Measurements from ENCODE around the gene KCNIP4.

KCNIP4 gene

GRCh38 chr4:21835712-21836111 is 112.9 kb downstream of the KCNIP4 start:
- DNase-seq = no peak

GRCh38 chr4:21830272-21830671 is 118.3 kb downstream of the KCNIP4 start:
- DNase-seq = no peak

- DNase-seq = no peak
These were observed 121.0 kb downstream of the KCNIP4 start for GRCh38 chr4:21827575-21827974.

DNA sequence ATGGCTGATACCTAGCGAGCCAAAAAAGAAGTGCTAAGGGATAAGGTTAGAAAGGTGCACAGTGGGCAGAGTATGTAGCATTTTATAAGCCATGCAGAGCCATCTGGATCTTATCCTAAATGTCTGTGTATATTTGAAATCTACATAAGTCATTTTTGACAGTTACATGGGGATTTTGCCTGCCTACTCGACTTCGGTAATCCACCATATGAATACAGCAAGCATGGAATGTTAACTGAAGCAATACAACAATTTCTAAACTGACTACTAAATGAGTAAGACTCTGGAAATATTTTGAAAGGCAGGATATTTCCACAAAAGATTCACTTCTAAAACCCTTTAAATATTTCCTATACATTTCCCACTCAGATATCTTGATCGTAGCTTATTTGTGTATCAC is 122.5 kb downstream of the KCNIP4 start:
- no peak for DNase-seq

GRCh38 chr4:21819086-21819485 is 129.5 kb downstream of the KCNIP4 start:
- no peak for DNase-seq

DNA sequence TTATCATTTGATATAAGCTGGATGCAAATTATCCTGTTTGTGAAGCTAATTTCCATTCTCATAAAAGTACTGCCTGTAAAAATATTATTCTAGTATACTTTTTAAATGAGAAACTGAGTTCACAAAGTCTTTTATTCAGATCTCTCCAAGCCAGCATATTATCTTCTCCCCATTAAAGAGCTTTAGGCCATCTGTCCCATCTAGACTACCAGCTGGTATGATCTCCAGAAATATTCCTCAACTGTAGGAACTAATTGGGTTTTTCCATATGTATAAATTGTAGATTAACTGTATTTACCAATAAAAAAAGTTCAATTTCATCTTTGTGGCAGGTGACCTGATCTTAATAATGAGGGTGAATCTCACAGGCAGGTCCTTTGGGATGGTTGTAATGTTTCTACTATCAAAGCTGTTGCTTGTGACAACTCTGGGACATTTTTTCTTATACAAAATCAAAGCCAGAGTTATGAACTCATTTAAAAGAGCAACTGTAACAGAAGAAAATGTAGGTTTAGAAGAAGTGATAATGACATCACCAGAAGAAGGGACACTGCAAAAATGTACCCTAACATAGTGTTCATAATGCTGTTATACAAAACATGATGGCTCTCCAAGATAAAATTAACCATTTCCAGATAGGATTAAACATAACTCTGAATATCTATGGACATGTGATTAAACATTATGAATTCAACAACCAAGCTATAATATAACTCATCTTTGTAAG is 132.8 kb downstream of the KCNIP4 start:
- DNase-seq = no peak

DNA sequence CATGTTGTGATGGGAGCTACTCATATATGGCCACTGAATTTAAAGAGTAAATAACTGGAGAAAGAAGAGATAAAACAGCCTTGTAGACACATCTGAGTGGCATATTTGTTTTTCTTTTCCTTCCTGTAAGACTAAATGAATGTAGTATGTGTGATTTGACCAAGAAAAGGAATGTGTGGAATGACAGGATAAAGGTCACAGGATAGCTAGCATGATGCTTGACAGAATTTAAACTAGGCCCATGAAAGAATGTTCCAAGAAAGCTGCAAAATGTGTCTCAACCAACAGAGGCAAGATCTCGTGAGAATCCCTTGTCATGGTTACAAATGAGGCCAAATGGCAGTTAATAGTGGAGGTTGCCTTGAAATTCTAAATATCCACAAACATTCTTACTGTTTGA is 137.0 kb downstream of the KCNIP4 start:
- DNase-seq = no peak

DNA sequence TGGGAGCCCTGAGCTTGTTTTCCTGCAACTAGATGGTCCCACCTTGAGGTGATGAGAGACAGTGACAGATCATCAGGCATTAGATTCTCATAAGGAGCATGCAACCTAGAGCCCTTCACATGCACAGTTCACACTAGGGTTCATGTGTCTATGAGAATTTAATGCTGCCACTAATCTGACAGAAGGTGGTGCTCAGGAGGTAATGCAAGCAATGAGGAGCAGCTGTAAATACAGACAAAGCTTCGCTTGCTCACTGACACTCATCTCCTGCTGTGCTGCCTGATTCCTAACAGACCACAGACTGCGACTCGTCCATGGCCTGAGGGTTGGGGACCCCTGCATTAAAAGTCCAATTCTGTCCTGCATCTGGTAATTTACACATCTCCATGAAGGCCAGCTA is 141.6 kb downstream of the KCNIP4 start:
- DNase-seq = no peak

DNA sequence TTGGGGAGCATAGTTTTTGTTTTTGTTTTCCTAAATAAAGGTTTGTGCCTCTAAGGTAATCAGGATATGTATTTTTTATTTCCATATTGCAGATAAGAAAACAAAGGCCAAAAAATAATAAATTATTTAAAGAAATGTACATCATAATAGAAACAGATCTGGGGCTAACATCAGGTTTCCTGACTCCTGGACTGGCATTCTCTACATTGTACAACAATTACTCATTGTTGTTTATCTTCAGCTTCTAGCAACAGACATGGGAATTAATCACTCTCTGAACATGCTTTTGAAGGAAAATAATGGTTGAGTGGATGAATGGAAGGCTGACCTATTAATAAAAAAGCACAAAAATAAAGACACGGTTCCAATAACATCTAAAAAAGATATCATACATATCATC is 146.2 kb downstream of the KCNIP4 start:
- no peak for DNase-seq

DNA sequence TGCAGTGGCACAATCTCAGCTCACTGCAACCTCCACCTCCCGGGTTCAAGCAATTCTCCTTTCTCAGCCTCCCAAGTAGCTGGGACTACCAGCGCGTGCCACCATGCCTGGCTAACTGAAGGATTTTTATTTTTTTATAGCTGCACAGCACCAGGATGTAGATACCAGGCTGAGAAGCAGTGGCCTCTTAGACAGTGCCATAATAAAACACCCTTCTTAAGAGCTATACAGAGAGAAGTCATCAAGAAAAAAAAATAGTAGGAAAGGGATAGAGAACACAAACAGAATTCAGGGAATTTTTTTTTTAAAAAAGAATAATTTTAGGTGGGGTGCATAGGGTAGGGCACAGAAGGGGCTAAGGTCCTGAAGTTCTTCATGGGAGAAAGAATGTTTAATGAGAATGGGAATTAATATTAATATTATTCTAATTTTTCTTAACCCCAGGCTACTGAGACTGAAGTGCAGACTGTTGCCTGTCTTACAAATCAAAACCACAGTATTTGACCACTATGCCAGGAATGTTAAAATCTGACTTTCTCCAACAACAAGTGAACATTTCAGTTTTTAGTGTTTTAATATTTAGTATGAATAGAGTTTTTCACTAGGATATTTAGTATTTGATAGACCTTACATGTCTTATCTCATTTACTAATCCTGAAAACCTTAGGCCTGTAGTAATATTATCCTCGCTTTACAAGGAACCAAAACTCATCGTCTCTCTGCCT is 146.7 kb downstream of the KCNIP4 start:
- DNase-seq = no peak

- DNase-seq = no peak
These were observed 153.5 kb downstream of the KCNIP4 start for GRCh38 chr4:21795091-21795490.

GRCh38 chr4:21792736-21793135 is 155.8 kb downstream of the KCNIP4 start:
- no peak for DNase-seq

GRCh38 chr4:21790438-21791029 is 158.0 kb downstream of the KCNIP4 start:
- peak; percentile 41 for DNase-seq

GRCh38 chr4:21780148-21780547 is 168.4 kb downstream of the KCNIP4 start:
- DNase-seq = no peak

DNA sequence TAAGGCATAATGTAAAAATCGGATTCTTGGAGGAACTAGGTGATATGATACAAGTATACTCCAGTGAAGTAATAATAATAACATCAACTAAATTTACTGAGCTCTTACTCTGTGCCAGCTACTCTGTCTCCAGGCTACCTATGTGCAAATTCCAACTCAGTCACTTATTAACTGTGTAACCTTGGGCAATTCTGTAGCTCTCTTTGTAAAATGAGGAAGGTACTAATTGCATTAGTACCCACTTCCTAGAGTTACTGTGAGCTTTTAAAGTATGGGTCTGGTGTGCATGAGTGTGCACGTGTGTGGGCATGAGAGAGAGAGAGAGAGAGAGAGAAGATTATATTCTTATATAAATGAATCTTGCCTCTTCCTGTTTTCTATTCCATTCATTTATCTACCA is 169.9 kb downstream of the KCNIP4 start:
- DNase-seq = no peak

DNA sequence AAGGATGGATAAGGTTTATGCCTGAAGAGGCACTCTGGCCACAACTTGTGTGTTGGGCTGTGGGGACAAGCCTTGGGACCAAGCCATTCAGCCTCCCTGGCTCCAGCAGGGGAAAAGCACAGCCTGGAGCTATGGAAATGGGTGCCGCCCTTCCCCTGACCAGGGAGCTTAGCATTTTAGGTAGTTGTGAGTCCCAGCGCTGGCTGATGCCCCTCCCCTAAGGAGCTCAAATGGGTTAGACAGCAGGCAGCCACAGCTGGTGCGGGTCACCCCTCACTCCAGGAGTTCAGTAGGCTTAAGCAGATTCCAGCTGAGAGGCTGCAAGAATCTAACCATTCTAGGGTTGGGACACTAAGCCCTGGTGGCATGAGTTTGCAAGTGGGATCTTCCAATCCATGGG is 172.9 kb downstream of the KCNIP4 start:
- no peak for DNase-seq

GRCh38 chr4:21769404-21770147 is 179.0 kb downstream of the KCNIP4 start:
- no peak for DNase-seq

DNA sequence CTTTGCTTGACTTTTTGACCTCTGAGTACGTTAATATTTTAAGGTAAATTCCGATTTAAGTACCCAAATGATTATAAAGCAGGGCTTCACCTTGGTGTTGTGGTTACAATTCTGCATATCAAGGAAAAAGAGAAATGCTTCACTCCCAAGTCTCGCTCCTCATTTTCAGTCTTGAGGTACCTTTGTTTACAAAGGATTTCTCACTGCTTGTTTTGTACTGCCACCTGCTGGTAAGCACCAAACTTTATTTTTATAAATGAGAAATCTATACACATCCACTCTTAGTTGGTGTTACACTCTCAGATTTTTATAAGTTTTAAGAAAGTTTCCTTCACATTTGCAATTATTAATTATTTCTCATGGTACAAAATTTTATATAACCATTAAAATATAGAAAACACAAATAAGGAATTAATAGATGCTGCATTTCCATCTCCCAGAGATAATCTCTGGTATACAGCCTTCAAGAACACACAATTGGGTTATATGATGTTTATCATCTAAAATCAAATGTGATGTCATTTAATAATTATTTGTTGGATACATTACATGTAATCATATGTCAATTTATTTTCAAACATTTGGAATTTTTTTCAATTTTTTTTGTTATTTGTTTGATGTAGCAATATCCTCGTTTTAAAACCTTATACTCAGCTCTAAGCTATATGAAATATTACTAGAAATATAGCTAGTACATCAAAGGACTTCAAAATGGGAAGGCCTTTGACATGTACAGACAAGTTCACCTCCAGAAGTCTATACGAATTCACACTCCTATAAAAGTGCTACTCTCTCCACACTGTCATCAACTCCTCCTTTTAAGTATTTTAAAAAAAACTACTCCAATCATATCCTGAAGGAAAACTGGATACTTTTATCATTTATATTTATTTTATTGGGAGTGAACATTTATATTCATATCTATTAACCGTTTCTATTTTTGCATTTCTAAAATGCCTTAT is 179.9 kb downstream of the KCNIP4 start:
- DNase-seq = peak; percentile 33

GRCh38 chr4:21765810-21766407 is 182.7 kb downstream of the KCNIP4 start:
- peak; percentile 40 for DNase-seq

DNA sequence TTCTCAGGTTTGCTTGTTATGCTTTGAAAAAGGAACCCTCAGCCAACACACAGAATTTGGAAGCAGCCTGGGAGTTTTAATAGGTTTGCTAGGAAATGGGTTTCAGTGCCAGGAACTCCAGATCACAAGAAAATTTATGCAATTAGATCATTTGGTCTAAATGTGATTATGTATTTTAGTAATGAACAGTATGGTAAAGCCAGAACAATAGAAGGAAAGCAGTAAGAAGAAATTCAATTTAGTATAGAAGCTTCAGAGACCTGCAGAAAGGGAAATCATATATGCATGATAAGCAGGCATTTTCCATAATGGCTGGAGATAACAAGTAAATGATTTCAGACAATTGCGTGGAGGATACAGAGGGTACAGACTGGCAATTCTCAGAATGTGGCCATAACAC is 184.7 kb downstream of the KCNIP4 start:
- no peak for DNase-seq

DNA sequence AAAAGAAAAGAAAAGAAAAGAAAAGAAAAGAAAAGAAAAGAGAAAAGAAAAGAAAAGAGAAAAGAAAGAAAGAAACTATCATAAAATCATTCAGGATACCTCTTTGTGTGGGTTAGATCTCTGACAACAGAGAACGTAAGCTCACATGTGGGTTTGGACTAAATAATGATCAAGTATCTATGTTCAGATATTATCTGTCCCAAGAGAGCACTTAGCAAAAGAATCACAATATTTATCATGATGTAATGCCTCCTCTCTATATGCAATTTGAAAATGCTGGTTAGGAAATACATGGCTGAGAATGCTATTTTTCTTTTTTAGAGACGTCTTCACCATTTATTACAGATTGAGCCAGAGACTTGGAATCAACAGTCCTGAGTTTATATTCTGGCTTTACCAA is 191.3 kb downstream of the KCNIP4 start:
- no peak for DNase-seq
